MM.1S (cell line): Measurements from ENCODE around the gene MAGI1.

Experiments used
- CTCF ChIP-seq: fragments of 300-600 bp; sonication (generic); IDR thresholded peaks from 2 replicates; pipeline ENCODE4 v1.5.1; 2016; ENCODE audit warnings: antibody characterized with exemption, low read length, mixed read lengths
- EZH2 ChIP-seq: fragments of 300-600 bp; sonication (generic); optimal IDR thresholded peaks from 2 replicates; pipeline ENCODE3; 2017; ENCODE audit warnings: low read depth, mild to moderate bottlenecking, antibody characterized with exemption, low read length, mixed read lengths

GRCh38 chr3:65873869-65874268 lies 164.8 kb downstream of the MAGI1 start:
- no peak for TF ChIP-seq CTCF
- no peak for TF ChIP-seq EZH2
